Tibial nerve (tissue), 4 donors: ENCODE measurements around the gene NDRG2. TPM values are rescaled to one million over a fixed set of nuclear protein-coding genes. Genes with fewer than 3 reads are reported as not detected.
A peak's percentile ranks its signal among the peaks of the same experiment; 100 is the strongest.

Experiments used
- DNase-seq, 2 donors: peaks; one replicate each; pipeline ENCODE4 v3.0.0-alpha.2; 2019; ENCODE audit warnings: low spot score in 2 of 2
- H3K27ac ChIP-seq, 4 donors: fragments of 200-600 bp; sonication (generic) in 3 of 4; one replicate each; pipeline ENCODE4 v1.5.1; 2017 to 2019; ENCODE audit warnings: mild to moderate bottlenecking in 1 of 4
- H3K27me3 ChIP-seq, 2 donors: fragments of 200-600 bp; sonication (generic) in 1 of 2; one replicate each; pipeline versions ENCODE4 v1.5.1 to v1.6.0; 2017 to 2019
- H3K36me3 ChIP-seq, 3 donors: fragments of 200-600 bp; sonication (generic); one replicate each; pipeline ENCODE4 v1.5.1; 2018 to 2019
- H3K4me1 ChIP-seq, 4 donors: fragments of 200-600 bp; sonication (generic) in 3 of 4; one replicate each; pipeline ENCODE4 v1.5.1; 2017 to 2019
- H3K4me3 ChIP-seq, 4 donors: fragments of 200-600 bp; sonication (generic) in 3 of 4; one replicate each; pipeline ENCODE4 v1.5.1; 2017 to 2019; ENCODE audit warnings: mild to moderate bottlenecking in 1 of 4, moderate library complexity in 1 of 4
- H3K9me3 ChIP-seq, 4 donors: fragments of 200-600 bp; sonication (generic) in 3 of 4; one replicate each; pipeline ENCODE4 v1.5.1; 2017 to 2019
- CTCF ChIP-seq, 5 experiments: fragments of 200-600 bp in 3 of 5; fragments of 450-650 bp in 2 of 5; sonication (generic) in 3 of 5; IDR thresholded peaks; one replicate each; pipeline ENCODE4 v1.5.1; 2016 to 2019; ENCODE audit warnings: antibody characterized with exemption in 5 of 5, mild to moderate bottlenecking in 3 of 5, moderate library complexity in 2 of 5
- EP300 ChIP-seq, 2 donors: sonication (generic); formaldehyde crosslinking; IDR thresholded peaks; one replicate each; pipeline ENCODE4 v1.6.1; 2017; ENCODE audit warnings: antibody characterized with exemption in 2 of 2, mild to moderate bottlenecking in 1 of 2
- POLR2A ChIP-seq, 2 donors: fragments of 450-650 bp; IDR thresholded peaks; one replicate each; pipeline ENCODE4 v1.6.1; 2017; ENCODE audit warnings: antibody characterized with exemption in 2 of 2, mild to moderate bottlenecking in 2 of 2, moderate library complexity in 2 of 2
- WGBS, 2 donors: methylation state at CpG; one replicate each; pipeline ENCODE4 v1.1.5; 2018; 5-methylcytosine and 5-hydroxymethylcytosine counted together
- total RNA-seq, 4 donors: library from RNA; depleted of rRNA; stranded (reverse); fragments of >200 nt; gene quantifications; one replicate each; pipeline ENCODE4 v1.1.0, GENCODE V29; 2016

NDRG2 gene
- 100 to 1,000 TPM; 370 to 971 (median 750) TPM for total RNA-seq

GRCh38 chr14:21024585-21025370 is at the start of gene NDRG2:
Gene NDRG2, minus strand, starts transcription at chr14:21025061. Its CDS starts 1,746 bp downstream, at chr14:21023315.
- H3K9me3 ChIP-seq = no peaks in the 10 kb centered on the region
- H3K4me1 ChIP-seq = peaks cover 0 to 67% (median 15%) of the 10 kb centered on the region in 4 donors
- H3K36me3 ChIP-seq = peaks cover 0 to 26% (median 2%) of the 10 kb centered on the region in 3 donors
- peak within 1 kb of the TSS; percentile 92 to 99 (median 96) for H3K27ac ChIP-seq
- no peaks in the 10 kb centered on the region for H3K27me3 ChIP-seq
- 1% methylated on average over 33 to 43 of the region's 72 CpGs for WGBS, 2 donors
- TF ChIP-seq EP300 (IDR thresholded peaks at IDR 0.05) (peak in 1 of 2 donors; percentile 59), CTCF (IDR thresholded peaks at IDR 0.05) (no peak), POLR2A (IDR thresholded peaks at IDR 0.05) (peak in 1 of 2 donors; percentile 49)
- peak; percentile 71 to 72 for DNase-seq
- peak within 1 kb of the TSS; percentile 65 to 76 (median 75) for H3K4me3 ChIP-seq

GRCh38 chr14:21073921-21074320 is 49.1 kb upstream of the NDRG2 start:
- peak overlapping the region; percentile 30 to 97 (median 88) for H3K27ac ChIP-seq
- TF ChIP-seq POLR2A (IDR thresholded peaks at IDR 0.05) = no peak
- TF ChIP-seq EP300 (IDR thresholded peaks at IDR 0.05) = no peak
- no peak for TF ChIP-seq CTCF (IDR thresholded peaks at IDR 0.05)
- H3K4me1 ChIP-seq = peaks cover 0 to 56% (median 29%) of the 10 kb centered on the region in 4 donors
- 69 to 78% methylated on average over 5 to 9 of the region's 9 CpGs for WGBS, 2 donors
- DNase-seq = no peak
- H3K4me3 ChIP-seq = no peak overlapping the region
- H3K9me3 ChIP-seq = no peaks in the 10 kb centered on the region
- H3K27me3 ChIP-seq = no peaks in the 10 kb centered on the region
- peaks cover 0 to 50% (median 0%) of the 10 kb centered on the region in 3 donors for H3K36me3 ChIP-seq

GRCh38 chr14:21072781-21073339 is 48.0 kb upstream of the NDRG2 start:
- peaks cover 0 to 39% (median 0%) of the 10 kb centered on the region in 3 donors for H3K36me3 ChIP-seq
- peak overlapping the region; percentile 81 to 97 (median 94) for H3K27ac ChIP-seq
- no peaks in the 10 kb centered on the region for H3K9me3 ChIP-seq
- no peak for TF ChIP-seq EP300 (IDR thresholded peaks at IDR 0.05)
- TF ChIP-seq CTCF (IDR thresholded peaks at IDR 0.05) = no peak
- TF ChIP-seq POLR2A (IDR thresholded peaks at IDR 0.05) = no peak
- DNase-seq = no peak
- H3K4me1 ChIP-seq = peaks cover 0 to 61% (median 34%) of the 10 kb centered on the region in 4 donors
- 73 to 77% methylated on average over 7 to 8 of the region's 9 CpGs for WGBS, 2 donors
- H3K4me3 ChIP-seq = no peak overlapping the region
- H3K27me3 ChIP-seq = no peaks in the 10 kb centered on the region

GRCh38 chr14:21072031-21072473 is 47.2 kb upstream of the NDRG2 start:
- peaks cover 0 to 32% (median 0%) of the 10 kb centered on the region in 3 donors for H3K36me3 ChIP-seq
- peaks cover 0 to 61% (median 34%) of the 10 kb centered on the region in 4 donors for H3K4me1 ChIP-seq
- peak overlapping the region; percentile 54 to 88 (median 74) for H3K4me3 ChIP-seq
- peak overlapping the region; percentile 81 to 97 (median 94) for H3K27ac ChIP-seq
- TF ChIP-seq POLR2A (IDR thresholded peaks at IDR 0.05) (peak in 1 of 2 donors; percentile 24), CTCF (IDR thresholded peaks at IDR 0.05) (no peak), EP300 (IDR thresholded peaks at IDR 0.05) (peak in 1 of 2 donors; percentile 40)
- DNase-seq = peak in 1 of 2 donors; percentile 59
- WGBS, 2 donors = 2 to 15% methylated on average over 4 of the region's 4 CpGs
- no peaks in the 10 kb centered on the region for H3K9me3 ChIP-seq
- H3K27me3 ChIP-seq = no peaks in the 10 kb centered on the region
